Liver (tissue), 9 donors: ENCODE measurements around the gene NAXE. TPM values are rescaled to one million over a fixed set of nuclear protein-coding genes. Genes with fewer than 3 reads are reported as not detected.

ENCODE experiments used
- DNase-seq: peaks from one replicate; pipeline ENCODE4 v3.0.0-alpha.2; 2017; ENCODE audit warnings: low spot score
- H3K27ac ChIP-seq, 2 donors: one replicate each; pipeline ENCODE4 v1.7.0; 2013; ENCODE audit warnings: inconsistent platforms in 2 of 2, low read length in 2 of 2, control low read depth in 1 of 2, low read depth in 1 of 2, mild to moderate bottlenecking in 1 of 2
- H3K27me3 ChIP-seq, 4 donors: one replicate each; pipeline versions ENCODE4 v1.6.1 to v1.7.0; 2013; ENCODE audit warnings: low read length in 3 of 4, inconsistent platforms in 1 of 4, mild to moderate bottlenecking in 1 of 4, moderate library complexity in 1 of 4; ENCODE audit not compliant: control insufficient read depth in 4 of 4, insufficient read depth in 4 of 4
- H3K36me3 ChIP-seq, 4 donors: one replicate each; pipeline versions ENCODE4 v1.6.1 to v1.7.0; 2013; ENCODE audit warnings: low read length in 3 of 4, mild to moderate bottlenecking in 3 of 4, low read depth in 1 of 4, moderate library complexity in 1 of 4; ENCODE audit not compliant: control insufficient read depth in 4 of 4, insufficient read depth in 3 of 4
- H3K4me1 ChIP-seq, 4 donors: one replicate each; pipeline versions ENCODE4 v1.6.1 to v1.7.0; 2013; ENCODE audit warnings: low read length in 3 of 4, mild to moderate bottlenecking in 3 of 4, moderate library complexity in 1 of 4; ENCODE audit not compliant: control insufficient read depth in 4 of 4, insufficient read depth in 4 of 4
- H3K4me3 ChIP-seq, 3 donors: one replicate each; pipeline versions ENCODE4 v1.6.1 to v1.7.0; 2013; ENCODE audit warnings: low read length in 3 of 3, control low read depth in 1 of 3, low read depth in 1 of 3, mild to moderate bottlenecking in 1 of 3
- H3K9ac ChIP-seq, 2 donors: one replicate each; pipeline ENCODE4 v1.7.0; 2013; ENCODE audit warnings: low read length in 2 of 2, mild to moderate bottlenecking in 2 of 2, moderate library complexity in 2 of 2, control low read depth in 1 of 2, low read depth in 1 of 2
- H3K9me3 ChIP-seq, 4 donors: one replicate each; pipeline versions ENCODE4 v1.6.1 to v1.7.0; 2013; ENCODE audit warnings: low read length in 3 of 4; ENCODE audit not compliant: control insufficient read depth in 4 of 4
- FOXA1 ChIP-seq: IDR thresholded peaks from 2 replicates; pipeline ENCODE4 v1.6.1; 2016; ENCODE audit warnings: antibody characterized with exemption
- FOXA2 ChIP-seq: IDR thresholded peaks from 2 replicates; pipeline ENCODE4 v1.6.1; 2016; ENCODE audit warnings: antibody characterized with exemption
- GABPA ChIP-seq, 2 donors: IDR thresholded peaks in 1 of 2; conservative IDR thresholded peaks in 1 of 2; 2 replicates each; pipeline ENCODE4 v1.6.1; 2016; ENCODE audit warnings: antibody characterized with exemption in 2 of 2, mild to moderate bottlenecking in 1 of 2, moderate library complexity in 1 of 2
- HNF4A ChIP-seq, 2 donors: conservative IDR thresholded peaks; 2 replicates each; pipeline ENCODE4 v1.6.1; 2016; ENCODE audit warnings: antibody characterized with exemption in 2 of 2, mild to moderate bottlenecking in 2 of 2
- JUND ChIP-seq, 2 donors: IDR thresholded peaks; 2 replicates each; pipeline ENCODE4 v1.6.1; 2016; ENCODE audit warnings: antibody characterized with exemption in 2 of 2
- NR2F2 ChIP-seq: IDR thresholded peaks from 2 replicates; pipeline ENCODE4 v1.6.1; 2016; ENCODE audit warnings: antibody characterized with exemption
- RAD21 ChIP-seq, 2 donors: IDR thresholded peaks; 2 replicates each; pipeline ENCODE4 v1.6.1; 2016; ENCODE audit warnings: antibody characterized with exemption in 2 of 2, mild to moderate bottlenecking in 2 of 2
- TAF1 ChIP-seq: conservative IDR thresholded peaks from 2 replicates; pipeline ENCODE4 v1.6.1; 2016; ENCODE audit warnings: antibody characterized with exemption, mild to moderate bottlenecking
- ZBTB33 ChIP-seq: IDR thresholded peaks from 2 replicates; pipeline ENCODE4 v1.6.1; 2016; ENCODE audit warnings: antibody characterized with exemption
- WGBS: extraction: QIAGEN DNeasy Blood & Tissue Kit; methylation state at CpG from one replicate; pipeline ENCODE4 v1.1.7; 2013; 5-methylcytosine and 5-hydroxymethylcytosine counted together
- polyA plus RNA-seq, 2 donors: library from polyadenylated mRNA; stranded (reverse) in 1 of 2; unstranded in 1 of 2; fragments of 200-250 nt in 1 of 2; fragments of >200 nt in 1 of 2; fragmentation: Nextera tagmentation in 1 of 2; extraction: Ambion mirVana in 1 of 2; gene quantifications; one replicate each; pipeline versions ENCODE4 v1.2.1 to v1.2.3, GENCODE V29; 2013 to 2015
- total RNA-seq, 2 donors: library from RNA; depleted of rRNA; stranded (reverse); fragments of >200 nt; gene quantifications; one replicate each; pipeline ENCODE4 v1.2.3, GENCODE V29; 2014
- TF ChIP-seq, protein P1 (sequence below): fragments of 150-350 bp; IDR thresholded peaks from 2 replicates; pipeline ENCODE4 v1.5.1; 2017; ENCODE audit warnings: improper control_type of control experiment, low read depth, low read length; ENCODE audit not compliant: missing input control
- TF ChIP-seq, protein P2 (sequence below): IDR thresholded peaks from 2 replicates; pipeline ENCODE4 v1.6.1; 2016; ENCODE audit warnings: antibody characterized with exemption, mild to moderate bottlenecking
- donor health status: healthy.
- donor health status: healthy.
- donor health status: healthy.
- donor health status: healthy.
- donor health status: healthy.

The NAXE gene
- total and polyA plus RNA-seq, 4 donors, result 20.6 to 73.8 (median 46.9) TPM

- WGBS, result 3% methylated on average over 55 of the region's 55 CpGs
- Histone ChIP-seq H3K36me3 (no peaks in the 10 kb centered on the region), H3K9ac (no peak overlapping the region), H3K9me3 (no peaks in the 10 kb centered on the region), H3K4me3 (peak overlapping the region in 1 of 3 donors; percentile 24), H3K27me3 (peaks cover 5 to 17% (median 7%) of the 10 kb centered on the region in 4 donors), H3K4me1 (peaks cover 7 to 23% (median 15%) of the 10 kb centered on the region in 4 donors), H3K27ac (no peak overlapping the region)
- TF ChIP-seq ZBTB33 (no peak), FOXA2 (no peak), TAF1 (no peak), HNF4A (conservative IDR thresholded peaks at IDR 0.05) (no peak), NR2F2 (no peak)
- no peak for DNase-seq
Observed at GRCh38 chr1:156624814-156625435, 33.3 kb downstream of the NAXE start.

DNA sequence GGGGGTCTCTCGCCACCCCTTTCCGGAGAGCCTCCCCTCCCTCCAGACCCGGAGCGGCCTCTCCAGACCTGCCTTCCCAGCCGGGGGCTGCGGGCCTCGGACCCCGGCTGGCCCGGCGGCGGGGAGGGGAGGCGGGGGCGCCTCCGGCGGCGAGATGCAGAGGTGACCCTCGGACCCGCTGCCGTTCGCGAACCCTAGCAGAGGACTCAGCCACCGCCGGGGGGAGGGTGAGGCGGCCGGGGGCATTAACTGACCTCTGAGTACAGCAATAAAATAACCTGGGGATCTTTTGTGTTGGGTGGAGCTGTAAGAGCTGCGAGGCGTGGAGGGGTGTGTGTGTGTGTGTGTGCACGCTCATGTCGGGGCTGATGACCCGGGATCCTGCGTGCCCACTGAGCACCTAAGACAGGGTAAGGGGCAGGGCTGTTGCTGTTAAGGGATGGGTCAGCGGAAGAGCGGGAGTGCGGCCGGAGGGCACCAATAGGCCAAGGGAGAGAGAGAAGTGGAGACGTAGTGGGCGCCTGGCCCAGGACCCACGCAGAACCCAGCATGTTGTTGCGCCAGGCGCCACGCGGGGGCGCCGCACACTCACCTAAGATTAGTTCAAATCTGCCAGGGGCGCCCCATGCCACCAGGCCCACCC, 34.0 kb downstream of the NAXE start:
- no peak for TF ChIP-seq TAF1
- TF ChIP-seq GABPA (IDR thresholded peaks at IDR 0.05 in 1 of 2, conservative IDR thresholded peaks at IDR 0.05 in 1 of 2), result no peak
- no peak for TF ChIP-seq NR2F2
- TF ChIP-seq RAD21 (IDR thresholded peaks at IDR 0.05), result peak; percentile 62 to 72
- TF ChIP-seq, protein P1, sequence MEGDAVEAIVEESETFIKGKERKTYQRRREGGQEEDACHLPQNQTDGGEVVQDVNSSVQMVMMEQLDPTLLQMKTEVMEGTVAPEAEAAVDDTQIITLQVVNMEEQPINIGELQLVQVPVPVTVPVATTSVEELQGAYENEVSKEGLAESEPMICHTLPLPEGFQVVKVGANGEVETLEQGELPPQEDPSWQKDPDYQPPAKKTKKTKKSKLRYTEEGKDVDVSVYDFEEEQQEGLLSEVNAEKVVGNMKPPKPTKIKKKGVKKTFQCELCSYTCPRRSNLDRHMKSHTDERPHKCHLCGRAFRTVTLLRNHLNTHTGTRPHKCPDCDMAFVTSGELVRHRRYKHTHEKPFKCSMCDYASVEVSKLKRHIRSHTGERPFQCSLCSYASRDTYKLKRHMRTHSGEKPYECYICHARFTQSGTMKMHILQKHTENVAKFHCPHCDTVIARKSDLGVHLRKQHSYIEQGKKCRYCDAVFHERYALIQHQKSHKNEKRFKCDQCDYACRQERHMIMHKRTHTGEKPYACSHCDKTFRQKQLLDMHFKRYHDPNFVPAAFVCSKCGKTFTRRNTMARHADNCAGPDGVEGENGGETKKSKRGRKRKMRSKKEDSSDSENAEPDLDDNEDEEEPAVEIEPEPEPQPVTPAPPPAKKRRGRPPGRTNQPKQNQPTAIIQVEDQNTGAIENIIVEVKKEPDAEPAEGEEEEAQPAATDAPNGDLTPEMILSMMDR, result peak; percentile 64
- no peak for TF ChIP-seq JUND (IDR thresholded peaks at IDR 0.05)
- no peak for TF ChIP-seq FOXA1
- TF ChIP-seq, protein P2, sequence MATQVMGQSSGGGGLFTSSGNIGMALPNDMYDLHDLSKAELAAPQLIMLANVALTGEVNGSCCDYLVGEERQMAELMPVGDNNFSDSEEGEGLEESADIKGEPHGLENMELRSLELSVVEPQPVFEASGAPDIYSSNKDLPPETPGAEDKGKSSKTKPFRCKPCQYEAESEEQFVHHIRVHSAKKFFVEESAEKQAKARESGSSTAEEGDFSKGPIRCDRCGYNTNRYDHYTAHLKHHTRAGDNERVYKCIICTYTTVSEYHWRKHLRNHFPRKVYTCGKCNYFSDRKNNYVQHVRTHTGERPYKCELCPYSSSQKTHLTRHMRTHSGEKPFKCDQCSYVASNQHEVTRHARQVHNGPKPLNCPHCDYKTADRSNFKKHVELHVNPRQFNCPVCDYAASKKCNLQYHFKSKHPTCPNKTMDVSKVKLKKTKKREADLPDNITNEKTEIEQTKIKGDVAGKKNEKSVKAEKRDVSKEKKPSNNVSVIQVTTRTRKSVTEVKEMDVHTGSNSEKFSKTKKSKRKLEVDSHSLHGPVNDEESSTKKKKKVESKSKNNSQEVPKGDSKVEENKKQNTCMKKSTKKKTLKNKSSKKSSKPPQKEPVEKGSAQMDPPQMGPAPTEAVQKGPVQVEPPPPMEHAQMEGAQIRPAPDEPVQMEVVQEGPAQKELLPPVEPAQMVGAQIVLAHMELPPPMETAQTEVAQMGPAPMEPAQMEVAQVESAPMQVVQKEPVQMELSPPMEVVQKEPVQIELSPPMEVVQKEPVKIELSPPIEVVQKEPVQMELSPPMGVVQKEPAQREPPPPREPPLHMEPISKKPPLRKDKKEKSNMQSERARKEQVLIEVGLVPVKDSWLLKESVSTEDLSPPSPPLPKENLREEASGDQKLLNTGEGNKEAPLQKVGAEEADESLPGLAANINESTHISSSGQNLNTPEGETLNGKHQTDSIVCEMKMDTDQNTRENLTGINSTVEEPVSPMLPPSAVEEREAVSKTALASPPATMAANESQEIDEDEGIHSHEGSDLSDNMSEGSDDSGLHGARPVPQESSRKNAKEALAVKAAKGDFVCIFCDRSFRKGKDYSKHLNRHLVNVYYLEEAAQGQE, result no peak
- Histone ChIP-seq H3K36me3 (no peaks in the 10 kb centered on the region), H3K4me1 (peaks cover 7 to 23% (median 15%) of the 10 kb centered on the region in 4 donors), H3K4me3 (peak overlapping the region in 1 of 3 donors; percentile 24), H3K27ac (no peak overlapping the region), H3K9me3 (no peaks in the 10 kb centered on the region), H3K27me3 (peaks cover 5 to 17% (median 7%) of the 10 kb centered on the region in 4 donors), H3K9ac (no peak overlapping the region)
- WGBS, result 3% methylated on average over 45 of the region's 45 CpGs
- DNase-seq, result peak; percentile 69
